ENCODE results near the gene DLG5. TPM values are rescaled to one million over a fixed set of nuclear protein-coding genes. Genes with fewer than 3 reads are reported as not detected.

Gene DLG5
- total and polyA plus RNA-seq, 9 of the 15 experiments (the other 6 are each of a cell fraction or from before 2014, with no cell fraction given) = 1.4 to 26.8 (median 11.2) TPM

GRCh38 chr10:77936697-77937567 lies 10.4 kb upstream of the DLG5 start (continued):
- TF ChIP-seq ZBTB40 (IDR thresholded peaks at IDR 0.05) (peak; percentile 33; the same call in 1 of the 2 replicates), ZBTB40 (CRISPR knock-in tag; IDR thresholded peaks at IDR 0.05) (no peak), CREBBP (IDR thresholded peaks at IDR 0.05; ENCODE audit: low read depth, low read length) (no peak), ZFP36 (IDR thresholded peaks at IDR 0.05; ENCODE audit: low read depth, low read length, partially characterized antibody) (peak; percentile 66), ETV6 (IDR thresholded peaks at IDR 0.05; ENCODE audit: borderline replicate concordance in 1 of 2, low read depth in 2 of 2, low read length in 1 of 2) (no peak), ETV6 (CRISPR knock-in tag; IDR thresholded peaks at IDR 0.05; ENCODE audit: borderline replicate concordance) (no peak), CTBP1 (IDR thresholded peaks at IDR 0.05; ENCODE audit: borderline replicate concordance) (peak; percentile 92), MECOM (CRISPR knock-in tag; IDR thresholded peaks at IDR 0.05) (peak; percentile 37; the same call in 1 of the 2 replicates), FOXO4 (CRISPR knock-in tag; IDR thresholded peaks at IDR 0.05) (no peak), BRD4 (IDR thresholded peaks at IDR 0.05) (no peak), GATA2 (CRISPR knock-in tag; IDR thresholded peaks at IDR 0.05) (no peak), TFAM (CRISPR knock-in tag; conservative IDR thresholded peaks at IDR 0.05) (no peak), L3MBTL2 (IDR thresholded peaks at IDR 0.05) (0 out of 2 replicates have a peak, but pooled peaks have one; percentile 23), SRSF1 (IDR thresholded peaks at IDR 0.05; ENCODE audit: low read depth, low read length) (no peak), MTA1 (IDR thresholded peaks at IDR 0.05; ENCODE audit: borderline replicate concordance) (0 out of 2 replicates have a peak, but pooled peaks have one; percentile 26), DACH1 (IDR thresholded peaks at IDR 0.05; ENCODE audit: partially characterized antibody) (no peak), RBM25 (IDR thresholded peaks at IDR 0.05; ENCODE audit: low read depth, low read length, severe bottlenecking) (peak; percentile 17), ARID1B (IDR thresholded peaks at IDR 0.05) (0 out of 2 replicates have a peak, but pooled peaks have one; percentile 20), ELF4 (CRISPR knock-in tag; IDR thresholded peaks at IDR 0.05) (peak; percentile 8; the same call in 1 of the 2 replicates)
